Stimulated activated CD8-positive, alpha-beta memory T cell treated with anti-CD3 and anti-CD28 coated beads, Interleukin-7, amount 100 ng/mL, for 48 hours (primary cell): ENCODE results near the gene INTU.
"Not testable (repeated sequence)": the region's sequence is repeated elsewhere in the genome, so short reads cannot be mapped to it uniquely, and the experiment has no call there.

Source experiments
- DNase-seq, 2 donors: peaks; one replicate each; pipeline ENCODE4 v3.0.0-alpha.2; 2020; ENCODE audit warnings: low read depth in 1 of 2; ENCODE audit errors: extremely low read depth in 1 of 2

INTU gene

DNA sequence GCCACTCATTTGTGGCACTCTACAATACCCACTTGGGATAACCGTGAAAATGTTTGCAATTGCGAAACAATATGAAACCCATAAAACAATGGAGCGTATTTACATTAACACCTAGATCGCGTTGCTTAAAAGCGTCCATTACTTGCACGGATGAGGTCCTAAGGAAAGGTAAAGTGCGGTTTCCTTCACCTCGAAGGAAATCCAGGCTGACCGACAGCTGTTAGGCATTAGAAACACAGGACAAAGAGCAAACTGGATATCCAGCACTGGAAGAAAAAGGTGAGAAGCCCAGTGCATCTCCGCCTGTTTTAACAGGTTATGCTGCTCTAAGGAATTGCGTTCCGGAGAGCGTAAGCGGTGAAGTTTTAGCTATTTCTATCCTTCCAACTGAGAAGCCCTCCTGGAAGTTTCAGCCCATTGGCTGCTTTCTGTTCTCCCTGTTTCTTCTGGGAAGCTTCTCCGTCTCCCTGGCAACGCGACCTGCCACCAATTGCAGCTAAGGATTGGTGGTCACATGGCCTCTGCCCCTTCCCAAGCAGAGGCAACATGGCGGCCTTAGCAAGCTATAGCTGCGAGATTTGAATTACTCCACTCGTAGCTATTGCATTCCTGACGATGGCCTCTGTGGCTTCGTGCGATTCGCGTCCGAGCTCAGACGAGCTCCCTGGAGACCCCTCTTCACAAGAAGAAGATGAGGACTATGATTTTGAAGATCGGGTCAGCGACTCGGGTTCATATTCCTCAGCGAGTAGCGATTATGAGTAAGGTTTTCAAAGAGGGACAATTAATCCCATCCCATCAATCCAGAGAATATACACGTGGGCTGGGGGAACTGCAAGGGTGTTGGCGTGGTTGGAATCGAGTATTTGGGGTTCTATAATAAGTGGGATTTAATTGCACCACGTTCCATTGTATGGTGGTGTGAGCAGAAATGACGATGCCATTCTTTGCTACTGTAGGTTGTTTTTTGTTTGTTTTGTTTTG is at the start of gene INTU:
Gene INTU, plus strand, starts transcription at position 538 of the 984 bp plus-strand sequence. Its CDS starts 78 bp downstream, at position 616.
- peak in 1 of 2 donors; percentile 10 for DNase-seq

DNA sequence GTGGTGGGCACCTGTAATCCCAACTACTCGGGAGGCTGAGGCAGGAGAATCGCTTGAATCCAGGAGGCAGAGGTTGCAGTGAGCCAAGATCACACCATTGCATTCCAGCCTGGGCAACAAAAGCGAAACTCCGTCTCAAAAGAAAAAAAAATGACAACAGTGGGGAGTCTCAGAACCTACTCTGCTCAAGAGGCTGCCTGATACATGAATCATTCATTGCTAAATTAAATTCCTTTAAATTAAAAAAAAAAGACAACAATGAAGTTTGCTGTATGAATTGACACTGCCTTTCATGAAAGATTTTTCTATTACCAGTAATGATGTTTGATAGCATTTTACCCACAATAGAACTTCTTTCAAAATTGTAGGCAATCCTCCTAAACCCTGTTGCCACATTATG is 46.3 kb upstream of the INTU start:
- not testable (repeated sequence) for DNase-seq

GRCh38 chr4:127586922-127587571 is 45.7 kb upstream of the INTU start:
- no peak for DNase-seq

DNA sequence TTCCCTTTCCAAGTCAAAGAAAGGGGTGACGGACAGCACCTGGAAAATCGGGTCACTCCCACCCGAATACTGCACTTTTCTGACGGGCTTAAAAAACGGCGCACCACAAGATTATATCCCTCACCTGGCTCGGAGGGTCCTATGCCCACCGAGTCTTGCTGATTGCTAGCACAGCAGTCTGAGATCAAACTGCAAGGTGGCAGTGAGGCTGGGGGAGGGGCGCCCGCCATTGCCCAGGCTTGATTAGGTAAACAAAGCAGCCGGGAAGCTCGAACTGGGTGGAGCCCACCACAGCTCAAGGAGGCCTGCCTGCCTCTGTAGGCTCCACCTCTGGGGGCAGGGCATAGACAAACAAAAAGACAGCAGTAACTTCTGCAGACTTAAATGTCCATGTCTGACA is 43.6 kb upstream of the INTU start:
- DNase-seq = not testable (repeated sequence)

- DNase-seq = no peak
These were observed 34.1 kb upstream of the INTU start for GRCh38 chr4:127598656-127599055.

- DNase-seq = no peak
These were observed 31.7 kb upstream of the INTU start for GRCh38 chr4:127601029-127601428.

DNA sequence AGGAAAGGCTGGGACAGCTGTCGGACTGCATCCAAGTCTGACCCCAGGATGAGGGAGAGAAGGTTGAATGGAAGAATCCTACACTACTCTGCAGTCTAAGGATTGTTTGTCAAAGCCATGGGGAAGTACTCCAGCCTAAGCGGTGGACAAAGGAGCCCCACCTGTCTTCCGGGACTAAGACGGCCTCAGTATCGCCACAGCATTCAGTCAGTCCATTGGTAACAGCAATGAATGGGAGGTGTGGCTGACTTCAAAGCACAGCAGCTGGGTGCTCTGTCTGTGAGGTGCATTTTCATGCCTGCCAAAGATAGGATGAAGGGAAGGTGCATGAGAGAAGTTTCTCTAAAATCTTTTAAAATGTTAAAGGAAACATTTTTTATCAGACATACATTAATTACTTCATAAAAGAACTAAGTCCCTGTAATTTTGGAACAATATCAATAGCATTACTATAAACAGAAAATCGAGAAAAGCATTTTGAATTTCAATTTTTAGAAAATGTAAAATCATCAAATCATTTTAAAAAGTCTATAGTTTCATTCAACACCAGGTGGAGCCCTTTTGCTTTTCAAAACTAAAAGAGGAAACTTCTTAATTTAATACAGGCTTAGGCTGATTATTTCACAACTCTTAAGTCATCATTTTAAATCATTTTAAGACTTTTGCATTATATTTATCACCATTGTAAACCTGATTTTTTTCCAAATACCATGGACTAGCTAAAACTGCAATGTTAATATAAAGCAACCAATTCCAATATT is 27.6 kb upstream of the INTU start:
- DNase-seq = no peak

- no peak for DNase-seq
These were observed 25.9 kb upstream of the INTU start for GRCh38 chr4:127606823-127607222.

GRCh38 chr4:127609484-127609883 is 23.3 kb upstream of the INTU start:
- no peak for DNase-seq

DNA sequence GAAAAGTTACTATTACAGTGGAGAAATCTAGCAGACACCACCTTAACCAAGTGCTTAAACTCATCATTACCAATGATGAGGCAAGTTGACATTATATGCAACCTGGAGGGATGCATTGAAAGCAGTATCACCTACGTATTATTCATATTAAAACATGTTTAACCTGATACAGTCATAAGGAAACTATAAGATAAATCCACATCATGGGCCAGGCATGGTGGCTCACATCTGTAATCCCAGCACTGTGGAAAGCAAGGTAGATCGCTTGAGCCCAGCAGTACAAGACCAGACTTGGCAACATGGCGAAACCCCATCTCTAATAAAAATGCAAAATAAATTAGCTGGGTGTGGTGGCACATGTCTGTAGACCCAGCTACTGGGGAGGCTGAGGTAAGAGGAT is 22.3 kb upstream of the INTU start:
- DNase-seq = no peak

DNA sequence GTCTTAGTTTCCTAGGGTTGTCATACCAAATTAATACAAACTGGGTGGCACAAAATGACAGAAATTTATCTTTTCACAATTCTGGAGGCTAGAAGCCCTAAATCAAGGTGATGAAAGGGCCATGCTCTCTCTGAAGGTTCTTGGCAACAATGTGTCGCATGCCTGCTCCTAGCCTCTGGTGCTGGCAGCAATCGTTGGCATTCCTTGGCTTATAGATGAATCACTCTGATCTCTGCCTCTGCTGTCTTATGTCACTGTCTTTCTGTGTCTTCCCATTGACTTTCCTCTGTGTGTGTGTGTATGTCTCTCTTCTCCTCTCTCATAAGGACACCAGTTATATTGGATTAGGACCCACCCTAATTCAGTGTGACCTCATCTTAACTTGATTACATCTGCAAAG is 15.9 kb upstream of the INTU start:
- no peak for DNase-seq

DNA sequence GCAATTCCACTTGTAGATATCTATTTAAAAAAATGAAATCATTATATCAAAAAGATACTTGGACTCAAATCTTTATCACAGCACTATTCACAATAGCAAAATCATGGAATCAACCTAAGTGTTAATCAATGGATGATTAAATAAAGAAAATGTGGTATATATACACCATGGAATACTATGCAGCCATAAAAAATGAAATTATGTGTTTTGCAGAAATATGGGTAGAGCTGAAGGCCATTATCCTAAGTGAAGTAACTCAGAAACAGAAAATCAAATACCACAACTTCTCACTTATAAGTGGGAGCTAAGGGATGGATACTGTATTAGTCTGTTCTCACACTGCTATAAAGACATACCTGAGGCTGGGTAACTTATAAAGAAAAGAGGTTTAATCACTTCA is 14.3 kb upstream of the INTU start:
- no peak for DNase-seq

GRCh38 chr4:127622621-127622920 is 10.2 kb upstream of the INTU start:
- no peak for DNase-seq

DNA sequence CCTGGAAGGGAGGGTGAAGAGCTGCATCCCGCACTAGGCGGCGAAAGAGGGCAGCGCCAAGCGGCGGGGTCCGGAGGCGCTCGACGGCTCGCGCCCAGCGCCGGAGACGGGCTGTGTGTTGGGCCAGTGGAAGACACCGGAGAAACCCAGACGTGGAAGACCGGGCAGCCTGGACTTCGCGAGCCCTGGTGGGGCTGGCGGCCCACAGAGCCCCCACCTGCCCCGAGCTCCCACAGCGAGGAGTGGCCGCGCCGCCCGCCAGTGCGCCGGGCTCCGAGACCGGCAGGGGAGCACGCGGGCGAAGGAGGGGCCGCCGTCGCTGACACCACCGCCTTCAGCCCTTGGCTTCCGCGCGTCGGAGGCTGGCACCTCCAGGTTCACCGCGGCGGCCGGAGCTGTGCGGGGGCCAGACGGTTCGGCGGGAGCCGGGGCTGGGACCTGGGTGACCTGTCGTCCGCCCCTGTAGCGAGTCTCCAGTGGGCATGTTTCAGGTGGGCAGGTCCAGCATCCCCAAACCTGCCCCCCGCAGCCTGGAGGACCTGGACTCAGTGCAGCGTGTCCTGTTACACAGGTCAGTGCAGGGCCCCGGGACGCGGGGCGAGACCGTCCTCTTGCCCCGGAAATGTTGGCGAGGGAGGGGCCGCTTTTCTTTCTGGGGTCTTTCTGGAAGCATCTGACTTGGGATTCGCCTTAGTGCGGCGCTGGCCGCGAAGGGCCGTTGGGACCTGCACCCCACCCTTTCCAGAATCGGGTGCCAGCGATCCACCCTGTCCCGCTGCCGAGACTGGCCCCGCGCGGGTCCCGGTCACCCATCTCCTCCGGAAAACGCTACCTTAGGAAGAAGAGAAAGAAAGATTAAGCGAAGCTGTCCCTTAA is 9.6 kb upstream of the INTU start:
- no peak for DNase-seq

DNA sequence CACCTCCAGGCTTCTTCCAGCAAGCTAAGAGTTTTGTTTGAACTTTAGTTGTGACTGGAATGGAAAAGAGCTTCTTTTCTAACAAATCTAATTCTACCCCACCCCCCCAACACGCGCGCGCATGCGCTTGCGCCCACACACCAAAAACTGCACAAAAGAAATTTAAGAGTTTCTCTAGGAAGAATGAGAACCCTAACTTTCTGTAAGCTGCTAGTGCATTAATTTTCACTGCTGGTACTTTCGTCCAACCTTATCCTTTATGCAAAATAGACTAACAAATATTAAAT is 9.0 kb upstream of the INTU start:
- DNase-seq = no peak

DNA sequence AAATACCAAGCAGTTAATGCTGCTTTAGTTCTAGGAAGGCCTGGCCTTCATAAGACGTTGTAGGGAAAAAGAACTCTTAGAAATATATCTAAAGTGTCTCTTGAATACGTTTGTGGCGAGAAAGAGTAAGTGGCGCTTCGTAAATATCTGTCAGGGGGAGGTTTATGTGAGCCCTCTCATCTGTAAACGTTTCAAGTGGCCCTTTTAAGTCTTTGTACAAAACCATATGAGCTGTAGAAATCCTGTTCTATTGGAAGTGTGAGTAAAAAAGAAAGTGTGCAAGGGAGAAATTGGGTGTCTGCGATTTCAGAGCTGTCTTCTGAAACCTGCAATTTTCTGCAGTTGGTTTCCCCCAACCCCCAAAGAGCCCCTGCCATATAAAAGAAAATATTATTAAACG is 8.6 kb upstream of the INTU start:
- DNase-seq = no peak

- DNase-seq = no peak
These were observed 3.4 kb upstream of the INTU start for GRCh38 chr4:127629371-127629770.

DNA sequence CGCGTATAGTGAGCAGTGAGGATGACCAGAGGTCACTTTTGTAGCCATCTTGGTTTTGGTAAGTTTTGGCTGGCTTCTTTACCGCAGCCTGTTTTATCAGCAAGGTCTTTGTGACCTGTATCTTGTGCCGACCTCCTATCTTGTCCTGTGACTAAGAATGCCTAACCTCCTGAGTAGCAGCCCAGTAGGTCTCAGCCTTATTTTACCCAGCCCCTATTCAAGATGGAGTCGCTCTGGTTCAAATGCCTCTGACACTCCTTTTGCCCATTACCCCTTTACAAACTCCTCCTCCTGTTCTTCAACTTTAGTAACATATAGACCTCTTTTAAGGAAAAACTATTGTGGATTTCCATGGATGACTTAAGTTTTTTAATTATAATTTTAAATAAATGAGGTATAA is 2.6 kb upstream of the INTU start:
- DNase-seq = no peak

- DNase-seq = no peak
These were observed 1.3 kb upstream of the INTU start for GRCh38 chr4:127631420-127631819.

GRCh38 chr4:127634181-127634580 is 1.4 kb downstream of the INTU start:
- DNase-seq = no peak

DNA sequence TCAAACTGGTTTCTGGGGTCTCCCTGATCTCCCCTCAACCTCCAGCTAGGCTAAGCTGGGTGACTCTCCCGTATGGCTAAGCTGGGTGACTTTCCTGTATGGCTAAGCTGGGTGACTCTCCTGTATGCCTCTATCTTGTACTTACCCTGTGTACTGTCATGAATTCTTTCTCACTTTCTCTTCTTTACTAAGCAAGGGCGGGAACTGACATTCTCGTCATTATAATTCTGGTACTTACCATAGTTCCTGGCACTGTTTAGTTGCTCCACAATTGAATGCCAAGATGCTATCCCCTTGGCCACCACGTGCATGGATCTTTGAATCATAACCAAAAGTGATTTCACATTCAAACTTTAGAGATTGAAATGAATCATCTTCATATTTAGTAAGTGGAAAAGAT is 8.8 kb downstream of the INTU start:
- no peak for DNase-seq
